Mammary epithelial cell (primary cell): ENCODE data around the gene FAM200B.

ENCODE experiments used
- CTCF ChIP-seq, 2 donors: IDR thresholded peaks in 1 of 2; conservative IDR thresholded peaks in 1 of 2; 2 replicates each; pipeline ENCODE4 v1.5.1; 2011 to 2012; ENCODE audit warnings: inconsistent platforms in 2 of 2, low read length in 2 of 2, mild to moderate bottlenecking in 2 of 2, control low read depth in 1 of 2, low read depth in 1 of 2; ENCODE audit not compliant: insufficient read depth in 1 of 2; ENCODE audit errors: extremely low read depth in 1 of 2
- EZH2 ChIP-seq: IDR thresholded peaks from 2 replicates; pipeline ENCODE4 v1.6.1; 2012; ENCODE audit warnings: low read length, inconsistent platforms, borderline replicate concordance

GRCh38 chr4:15653864-15654592 lies 27.6 kb upstream of the FAM200B start:
- TF ChIP-seq CTCF (conservative IDR thresholded peaks at IDR 0.05 in 1 of 2, IDR thresholded peaks at IDR 0.05 in 1 of 2; ENCODE audit: extremely low read depth in 1 of 2, insufficient read depth in 1 of 2, low read depth in 1 of 2, low read length in 2 of 2) (no peak), EZH2 (no peak)
